ENCODE measurements around the gene TENT4A. TPM values are rescaled to one million over a fixed set of nuclear protein-coding genes. Genes with fewer than 3 reads are reported as not detected.

The TENT4A gene
- total and polyA plus RNA-seq, 4 donors: 14.1 to 29.8 (median 22.8) TPM

- Histone ChIP-seq H3K27ac (ENCODE audit: low read depth, low read length) (no peak overlapping the region), H3K36me3 (ENCODE audit: control insufficient read depth, insufficient read depth, low read length) (no peaks in the 10 kb centered on the region), H3K27me3 (ENCODE audit: control insufficient read depth, insufficient read depth, low read length) (no peaks in the 10 kb centered on the region), H3K4me3 (ENCODE audit: low read depth, low read length) (no peak overlapping the region), H3K9me3 (ENCODE audit: control insufficient read depth, insufficient read depth, low read length) (no peaks in the 10 kb centered on the region), H3K4me1 (ENCODE audit: control insufficient read depth, insufficient read depth, low read length) (no peaks in the 10 kb centered on the region)
- no peak for DNase-seq (ENCODE audit: low read depth in 4 of 6, low spot score in 6 of 6)
- 87% methylated on average over 7 of the region's 7 CpGs for WGBS (ENCODE audit: insufficient coverage)
Observed at GRCh38 chr5:6784481-6784880, 71.2 kb downstream of the TENT4A start.

GRCh38 chr5:6785161-6785860 lies 72.1 kb downstream of the TENT4A start:
- WGBS (ENCODE audit: insufficient coverage): 98% methylated on average over 5 of the region's 6 CpGs
- Histone ChIP-seq H3K4me3 (ENCODE audit: low read depth, low read length) (no peak overlapping the region), H3K27ac (ENCODE audit: low read depth, low read length) (no peak overlapping the region), H3K27me3 (ENCODE audit: control insufficient read depth, insufficient read depth, low read length) (no peaks in the 10 kb centered on the region), H3K36me3 (ENCODE audit: control insufficient read depth, insufficient read depth, low read length) (no peaks in the 10 kb centered on the region), H3K4me1 (ENCODE audit: control insufficient read depth, insufficient read depth, low read length) (no peaks in the 10 kb centered on the region), H3K9me3 (ENCODE audit: control insufficient read depth, insufficient read depth, low read length) (no peaks in the 10 kb centered on the region)
- DNase-seq (ENCODE audit: low read depth in 4 of 6, low spot score in 6 of 6): no peak

GRCh38 chr5:6785861-6786180 lies 72.6 kb downstream of the TENT4A start:
- no peaks in the 10 kb centered on the region for H3K27me3 ChIP-seq (ENCODE audit: control insufficient read depth, insufficient read depth, low read length)
- no peak overlapping the region for H3K27ac ChIP-seq (ENCODE audit: low read depth, low read length)
- no peaks in the 10 kb centered on the region for H3K4me1 ChIP-seq (ENCODE audit: control insufficient read depth, insufficient read depth, low read length)
- no peaks in the 10 kb centered on the region for H3K36me3 ChIP-seq (ENCODE audit: control insufficient read depth, insufficient read depth, low read length)
- no peak overlapping the region for H3K4me3 ChIP-seq (ENCODE audit: low read depth, low read length)
- no peak for DNase-seq (ENCODE audit: low read depth in 4 of 6, low spot score in 6 of 6)
- no peaks in the 10 kb centered on the region for H3K9me3 ChIP-seq (ENCODE audit: control insufficient read depth, insufficient read depth, low read length)
- 100% methylated on average over 1 of the region's 2 CpGs for WGBS (ENCODE audit: insufficient coverage)

GRCh38 chr5:6786786-6787495 lies 73.7 kb downstream of the TENT4A start:
- 100% methylated on average over 2 of the region's 10 CpGs for WGBS (ENCODE audit: insufficient coverage)
- DNase-seq (ENCODE audit: low read depth in 4 of 6, low spot score in 6 of 6): no peak
- no peaks in the 10 kb centered on the region for H3K27me3 ChIP-seq (ENCODE audit: control insufficient read depth, insufficient read depth, low read length)
- peaks cover 4% of the 10 kb centered on the region for H3K4me1 ChIP-seq (ENCODE audit: control insufficient read depth, insufficient read depth, low read length)
- H3K9me3 ChIP-seq (ENCODE audit: control insufficient read depth, insufficient read depth, low read length): no peaks in the 10 kb centered on the region
- no peak overlapping the region for H3K27ac ChIP-seq (ENCODE audit: low read depth, low read length)
- H3K4me3 ChIP-seq (ENCODE audit: low read depth, low read length): no peak overlapping the region
- H3K36me3 ChIP-seq (ENCODE audit: control insufficient read depth, insufficient read depth, low read length): no peaks in the 10 kb centered on the region

- H3K27ac ChIP-seq (ENCODE audit: low read depth, low read length): no peak overlapping the region
- H3K9me3 ChIP-seq (ENCODE audit: control insufficient read depth, insufficient read depth, low read length): no peaks in the 10 kb centered on the region
- peaks cover 4% of the 10 kb centered on the region for H3K4me1 ChIP-seq (ENCODE audit: control insufficient read depth, insufficient read depth, low read length)
- H3K27me3 ChIP-seq (ENCODE audit: control insufficient read depth, insufficient read depth, low read length): no peaks in the 10 kb centered on the region
- 90% methylated on average over 3 of the region's 4 CpGs for WGBS (ENCODE audit: insufficient coverage)
- no peak for DNase-seq (ENCODE audit: low read depth in 4 of 6, low spot score in 6 of 6)
- no peaks in the 10 kb centered on the region for H3K36me3 ChIP-seq (ENCODE audit: control insufficient read depth, insufficient read depth, low read length)
- no peak overlapping the region for H3K4me3 ChIP-seq (ENCODE audit: low read depth, low read length)
Observed at GRCh38 chr5:6787941-6788340, 74.7 kb downstream of the TENT4A start.

- H3K27ac ChIP-seq (ENCODE audit: low read depth, low read length): no peak overlapping the region
- WGBS (ENCODE audit: insufficient coverage): 100% methylated on average over 2 of the region's 7 CpGs
- no peaks in the 10 kb centered on the region for H3K36me3 ChIP-seq (ENCODE audit: control insufficient read depth, insufficient read depth, low read length)
- no peak overlapping the region for H3K4me3 ChIP-seq (ENCODE audit: low read depth, low read length)
- no peaks in the 10 kb centered on the region for H3K9me3 ChIP-seq (ENCODE audit: control insufficient read depth, insufficient read depth, low read length)
- peaks cover 4% of the 10 kb centered on the region for H3K4me1 ChIP-seq (ENCODE audit: control insufficient read depth, insufficient read depth, low read length)
- H3K27me3 ChIP-seq (ENCODE audit: control insufficient read depth, insufficient read depth, low read length): no peaks in the 10 kb centered on the region
- DNase-seq (ENCODE audit: low read depth in 4 of 6, low spot score in 6 of 6): no peak
Observed at GRCh38 chr5:6788439-6788838, 75.2 kb downstream of the TENT4A start.

GRCh38 chr5:6788956-6789649 lies 75.9 kb downstream of the TENT4A start:
- no peak overlapping the region for H3K27ac ChIP-seq (ENCODE audit: low read depth, low read length)
- peaks cover 4% of the 10 kb centered on the region for H3K4me1 ChIP-seq (ENCODE audit: control insufficient read depth, insufficient read depth, low read length)
- no peaks in the 10 kb centered on the region for H3K9me3 ChIP-seq (ENCODE audit: control insufficient read depth, insufficient read depth, low read length)
- no peaks in the 10 kb centered on the region for H3K27me3 ChIP-seq (ENCODE audit: control insufficient read depth, insufficient read depth, low read length)
- no peaks in the 10 kb centered on the region for H3K36me3 ChIP-seq (ENCODE audit: control insufficient read depth, insufficient read depth, low read length)
- 90% methylated on average over 6 of the region's 15 CpGs for WGBS (ENCODE audit: insufficient coverage)
- no peak for DNase-seq (ENCODE audit: low read depth in 4 of 6, low spot score in 6 of 6)
- no peak overlapping the region for H3K4me3 ChIP-seq (ENCODE audit: low read depth, low read length)

GRCh38 chr5:6790346-6790865 lies 77.2 kb downstream of the TENT4A start:
- H3K9me3 ChIP-seq (ENCODE audit: control insufficient read depth, insufficient read depth, low read length): no peaks in the 10 kb centered on the region
- no peaks in the 10 kb centered on the region for H3K27me3 ChIP-seq (ENCODE audit: control insufficient read depth, insufficient read depth, low read length)
- WGBS (ENCODE audit: insufficient coverage): 73% methylated on average over 8 of the region's 8 CpGs
- no peak for DNase-seq (ENCODE audit: low read depth in 4 of 6, low spot score in 6 of 6)
- no peak overlapping the region for H3K27ac ChIP-seq (ENCODE audit: low read depth, low read length)
- H3K36me3 ChIP-seq (ENCODE audit: control insufficient read depth, insufficient read depth, low read length): no peaks in the 10 kb centered on the region
- peaks cover 4% of the 10 kb centered on the region for H3K4me1 ChIP-seq (ENCODE audit: control insufficient read depth, insufficient read depth, low read length)
- no peak overlapping the region for H3K4me3 ChIP-seq (ENCODE audit: low read depth, low read length)

GRCh38 chr5:6791031-6791430 lies 77.8 kb downstream of the TENT4A start:
- Histone ChIP-seq H3K36me3 (ENCODE audit: control insufficient read depth, insufficient read depth, low read length) (no peaks in the 10 kb centered on the region), H3K27ac (ENCODE audit: low read depth, low read length) (no peak overlapping the region), H3K4me1 (ENCODE audit: control insufficient read depth, insufficient read depth, low read length) (peaks cover 4% of the 10 kb centered on the region), H3K27me3 (ENCODE audit: control insufficient read depth, insufficient read depth, low read length) (no peaks in the 10 kb centered on the region), H3K9me3 (ENCODE audit: control insufficient read depth, insufficient read depth, low read length) (no peaks in the 10 kb centered on the region), H3K4me3 (ENCODE audit: low read depth, low read length) (no peak overlapping the region)
- WGBS (ENCODE audit: insufficient coverage): 47% methylated on average over 8 of the region's 10 CpGs
- no peak for DNase-seq (ENCODE audit: low read depth in 4 of 6, low spot score in 6 of 6)
